NOMO-1 treated with DMSO at 0.1 percent for 48 hours (cell line): ENCODE data around the gene TMEM114.

Experiments used
- DNase-seq: peaks from one replicate; lab custom pipeline; 2025; ENCODE audit not compliant: unreplicated experiment; lab: John Stamatoyannopoulos, UW

Gene TMEM114

GRCh38 chr16:8611886-8612600 lies 21.7 kb upstream of the TMEM114 start:
- no peak for DNase-seq

- DNase-seq, result no peak
These were observed 20.8 kb upstream of the TMEM114 start for GRCh38 chr16:8611122-8611521.

DNA sequence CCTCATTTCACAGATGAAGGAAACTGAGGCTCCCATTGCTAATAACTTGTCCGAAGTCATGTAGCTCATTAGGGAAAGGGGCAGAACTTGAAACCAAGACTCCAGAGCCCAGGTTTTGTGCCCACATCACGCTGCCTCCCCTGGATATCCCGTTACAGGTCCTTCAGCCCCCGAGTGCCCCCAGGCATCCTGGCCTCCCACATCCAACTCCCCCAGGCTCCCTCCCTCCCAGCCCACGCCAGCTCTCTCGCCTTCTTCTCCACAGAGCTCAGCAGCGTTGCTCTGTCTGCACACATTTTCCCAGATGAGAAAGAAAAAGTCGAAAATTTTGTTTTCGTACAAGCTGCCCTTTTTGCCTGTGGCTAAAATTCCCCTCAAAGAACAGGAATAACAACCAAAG lies 16.9 kb upstream of the TMEM114 start:
- DNase-seq, result no peak

GRCh38 chr16:8605554-8605953 lies 15.2 kb upstream of the TMEM114 start:
- no peak for DNase-seq

DNA sequence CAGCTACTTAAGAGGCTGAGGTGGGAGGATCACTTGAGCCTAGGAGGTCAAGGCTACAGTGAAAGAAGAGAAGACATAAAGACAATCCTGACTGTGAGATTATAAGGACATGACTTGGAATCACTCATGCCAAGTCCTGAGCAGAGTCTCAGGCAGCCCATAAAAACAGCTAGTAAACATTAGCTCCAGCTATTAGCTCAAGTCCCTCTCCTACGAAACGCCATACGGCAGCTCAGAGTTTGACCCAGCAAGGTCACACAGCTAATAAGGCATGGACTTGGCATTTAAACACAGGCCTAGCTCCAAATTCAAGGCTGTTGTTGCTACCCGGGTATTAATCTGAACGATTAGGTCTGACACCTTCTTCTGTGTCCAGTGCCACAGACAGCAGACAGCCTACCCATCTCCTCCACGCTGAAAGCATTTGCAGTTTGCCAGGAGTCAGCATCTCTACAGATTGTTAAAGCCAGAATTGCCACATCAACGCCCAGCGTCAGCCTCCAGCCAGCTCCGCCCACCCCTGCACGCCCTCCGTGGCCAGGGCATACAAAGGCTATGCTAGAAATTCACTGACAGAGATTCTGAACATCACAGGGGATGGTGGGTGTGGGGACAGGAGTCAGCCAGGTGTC lies 9.9 kb upstream of the TMEM114 start:
- no peak for DNase-seq

DNA sequence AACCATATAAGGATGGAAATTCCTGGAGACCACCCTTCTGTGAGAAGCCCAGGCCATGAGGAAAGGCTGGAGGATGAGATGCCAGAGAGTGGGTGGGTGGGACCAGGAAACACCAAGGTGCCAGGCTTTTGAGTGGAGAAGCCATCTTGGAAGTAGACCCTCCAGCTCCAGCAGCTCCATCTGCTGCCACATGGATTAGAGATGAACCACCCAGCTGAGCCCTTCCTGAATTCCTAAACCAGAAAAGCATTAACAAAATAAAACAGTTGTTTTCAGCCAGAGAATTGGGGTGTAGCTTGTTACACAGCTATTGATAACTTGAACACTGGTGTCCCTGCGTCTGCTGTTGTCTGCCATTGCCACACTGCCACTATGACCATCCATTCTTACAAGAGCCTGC lies 6.3 kb upstream of the TMEM114 start:
- DNase-seq, result no peak

DNA sequence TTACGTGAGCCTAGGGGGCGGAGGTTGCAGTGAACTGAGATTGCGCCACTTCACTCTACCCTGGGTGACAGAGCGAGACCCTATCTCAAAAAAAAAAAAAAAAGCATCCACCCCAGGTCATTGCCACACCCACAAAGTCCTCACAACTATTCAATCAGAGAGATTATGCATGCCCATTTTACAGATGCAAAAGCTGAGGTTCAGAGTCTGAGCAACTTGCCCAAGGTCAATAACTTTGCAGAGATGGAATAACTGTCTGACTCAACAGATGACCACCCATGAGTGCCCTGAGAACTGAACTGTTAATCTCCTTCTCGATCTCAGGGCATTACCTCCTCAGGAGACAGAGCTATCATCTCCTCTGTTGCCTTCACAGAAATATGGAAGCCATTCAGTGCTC lies 5.5 kb upstream of the TMEM114 start:
- no peak for DNase-seq

- peak; percentile 87 for DNase-seq
These were observed 3.9 kb upstream of the TMEM114 start for GRCh38 chr16:8594149-8594666.

- DNase-seq, result no peak
These were observed 1.1 kb upstream of the TMEM114 start for GRCh38 chr16:8591451-8591850.

DNA sequence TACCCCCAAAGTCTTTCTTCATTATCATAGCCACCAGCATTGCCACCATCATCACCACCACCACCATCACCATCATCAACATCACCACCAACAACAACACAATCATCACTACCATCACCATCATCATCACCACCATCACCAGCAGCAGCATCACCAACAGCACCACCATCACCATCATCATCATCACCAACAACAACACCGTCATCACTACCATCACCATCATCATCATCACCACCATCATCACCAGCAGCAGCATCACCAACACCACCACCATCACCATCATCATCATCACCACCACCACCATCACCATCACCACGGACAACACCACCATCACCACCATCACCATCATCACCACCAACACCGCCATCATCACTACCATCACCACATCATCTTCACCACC lies 500 bp upstream of the TMEM114 start:
- no peak for DNase-seq

GRCh38 chr16:8589057-8589899 lies 1.0 kb downstream of the TMEM114 start:
- no peak for DNase-seq

- no peak for DNase-seq
These were observed 1.6 kb downstream of the TMEM114 start for GRCh38 chr16:8588682-8589056.

GRCh38 chr16:8587065-8587464 lies 3.2 kb downstream of the TMEM114 start:
- DNase-seq, result no peak

- DNase-seq, result no peak
These were observed 4.5 kb downstream of the TMEM114 start for GRCh38 chr16:8585857-8586256.

- no peak for DNase-seq
These were observed 5.3 kb downstream of the TMEM114 start for GRCh38 chr16:8585041-8585440.

GRCh38 chr16:8583732-8584131 lies 6.6 kb downstream of the TMEM114 start:
- no peak for DNase-seq

- no peak for DNase-seq
These were observed 7.1 kb downstream of the TMEM114 start for GRCh38 chr16:8583199-8583598.

DNA sequence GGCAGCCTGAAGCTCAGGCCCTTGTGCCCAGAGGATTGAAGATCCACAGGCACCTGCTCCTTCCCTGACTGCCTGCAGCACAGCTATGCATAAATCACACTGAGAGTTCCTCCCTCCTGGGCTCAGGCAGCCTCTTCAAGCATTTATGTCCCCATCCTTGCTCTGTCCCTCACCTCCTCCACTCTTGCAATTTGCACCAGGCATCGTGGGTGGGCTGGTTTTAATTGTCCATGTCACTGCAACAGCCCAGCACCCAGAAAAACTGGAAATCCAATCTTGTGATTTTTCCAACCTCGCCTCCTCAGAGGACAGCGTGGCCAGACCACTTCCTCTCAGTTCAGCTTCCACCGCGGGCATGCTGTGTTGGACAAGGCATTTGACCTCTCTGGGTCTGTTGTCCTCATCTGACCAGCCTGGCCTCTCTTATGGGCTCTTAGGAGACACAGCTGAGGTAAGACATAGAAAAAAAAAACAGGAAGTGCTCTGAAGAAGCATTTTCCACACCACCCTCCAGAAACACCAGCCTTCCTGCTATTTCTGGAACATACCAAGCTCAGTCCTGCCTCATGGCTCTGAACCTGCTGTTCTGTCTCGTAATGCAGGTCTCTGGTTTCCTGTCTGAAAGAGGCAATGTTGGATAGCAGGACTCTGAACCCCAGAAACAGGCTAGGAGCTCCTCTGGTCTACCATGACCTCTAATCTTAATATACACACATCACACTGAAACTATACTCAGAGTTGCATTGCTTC lies 8.3 kb downstream of the TMEM114 start:
- peak; percentile 76 for DNase-seq

GRCh38 chr16:8579559-8579958 lies 10.8 kb downstream of the TMEM114 start:
- DNase-seq, result no peak

DNA sequence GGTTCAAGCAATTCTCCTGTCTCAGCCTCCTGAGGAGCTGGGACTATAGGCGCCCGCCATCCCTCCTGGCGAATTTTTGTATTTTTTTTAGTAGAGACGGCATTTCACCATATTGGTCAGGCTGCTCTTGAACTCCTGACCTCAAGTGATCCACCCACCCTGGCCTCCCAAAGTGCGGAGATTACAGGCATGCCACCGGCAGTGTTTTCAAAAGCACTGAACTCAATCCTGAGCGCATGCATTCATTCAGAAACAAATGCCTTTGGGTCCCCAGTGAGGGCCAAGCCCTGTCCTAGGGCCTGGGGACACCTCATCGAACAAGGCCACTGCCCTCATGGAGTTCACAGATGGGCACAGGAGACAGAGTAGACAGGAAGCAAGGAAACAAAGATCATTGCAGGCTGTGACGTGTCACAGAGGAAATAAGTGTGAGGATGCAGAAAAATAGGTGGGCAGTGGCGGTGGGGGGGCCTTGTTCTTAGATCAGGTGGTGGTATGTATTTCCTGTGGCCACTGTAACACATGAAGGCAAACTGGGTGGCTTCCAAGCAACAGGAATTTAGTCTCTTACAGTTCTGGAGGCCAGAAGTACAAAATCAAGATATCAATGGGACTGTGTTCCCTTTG lies 12.5 kb downstream of the TMEM114 start:
- no peak for DNase-seq
